HG03108 (cell line): ENCODE results near the gene SCN7A.
"Not testable (repeated sequence)": the region's sequence is repeated elsewhere in the genome, so short reads cannot be mapped to it uniquely, and the experiment has no call there.

Source experiments
- ATAC-seq: cut with Tn5 transposase; IDR thresholded peaks from one replicate; pipeline ENCODE4 v1.9.1; 2021; ENCODE audit warnings: moderate library complexity; ENCODE audit not compliant: unreplicated experiment

The SCN7A gene

GRCh38 chr2:166360906-166361305, 133.1 kb downstream of the SCN7A start:
- ATAC-seq: no peak

- no peak for ATAC-seq
These were observed 133.6 kb downstream of the SCN7A start for GRCh38 chr2:166360426-166360825.

GRCh38 chr2:166357950-166358321, 136.1 kb downstream of the SCN7A start:
- not testable (repeated sequence) for ATAC-seq

- no peak for ATAC-seq
These were observed 136.7 kb downstream of the SCN7A start for GRCh38 chr2:166357068-166357949.
